MCF 10A (cell line): ENCODE results near the gene LHX3. TPM values are rescaled to one million over a fixed set of nuclear protein-coding genes. Genes with fewer than 3 reads are reported as not detected.

Source experiments
- BruUV-seq: library from RNA; stranded (reverse); fragments of 400-500 nt; replicated peaks from 2 replicates; lab custom pipeline; 2021; lab: Mats Ljungman, UMichigan
- CTCF ChIA-PET: fragments of 300-600 bp; sonication (Branson Sonifier 250); formaldehyde crosslinking; extraction: SDS; loops from one replicate; lab custom pipeline; 2021; ENCODE audit warnings: antibody characterized with exemption, inconsistent platforms; lab: Yijun Ruan, JAX
- POLR2A ChIA-PET: fragments of 300-600, 350-650 bp; sonication (Branson Sonifier 250); formaldehyde crosslinking; extraction: SDS; loops from one replicate; lab custom pipeline; 2020; ENCODE audit warnings: antibody characterized with exemption, inconsistent platforms; lab: Yijun Ruan, JAX
- DNase-seq: peaks from one replicate; pipeline ENCODE4 v3.0.0-alpha.2; 2018; ENCODE audit not compliant: unreplicated experiment
- H3K27ac Mint-ChIP-seq: one replicate; pipeline ENCODE4 v1.8.0; 2022; ENCODE audit warnings: mild to moderate bottlenecking, low read depth, mixed read lengths; ENCODE audit not compliant: unreplicated experiment
- H3K27me3 Mint-ChIP-seq: one replicate; pipeline ENCODE4 v1.8.0; 2022; ENCODE audit warnings: mixed read lengths; ENCODE audit not compliant: insufficient read depth, unreplicated experiment
- H3K36me3 Mint-ChIP-seq: one replicate; pipeline ENCODE4 v1.8.0; 2022; ENCODE audit warnings: mild to moderate bottlenecking, moderate library complexity, mixed read lengths; ENCODE audit not compliant: insufficient read depth, unreplicated experiment
- H3K4me1 Mint-ChIP-seq: one replicate; pipeline ENCODE4 v1.8.0; 2022; ENCODE audit warnings: mixed read lengths; ENCODE audit not compliant: insufficient read depth, unreplicated experiment
- H3K4me3 Mint-ChIP-seq: one replicate; pipeline ENCODE4 v1.8.0; 2022; ENCODE audit warnings: mild to moderate bottlenecking, moderate library complexity, mixed read lengths; ENCODE audit not compliant: unreplicated experiment
- H3K9me3 Mint-ChIP-seq: one replicate; pipeline ENCODE4 v1.8.0; 2022; ENCODE audit warnings: mixed read lengths; ENCODE audit not compliant: unreplicated experiment
- intact Hi-C: fragments of 100-400 bp; cut with micrococcal nuclease; formaldehyde crosslinking; loops from 2 replicates; pipeline ENCODE4 v1.14.1; 2022
- total RNA-seq: library from RNA; stranded (reverse); gene quantifications from 2 replicates; pipeline ENCODE4 v1.2.3, GENCODE V29; 2022
- TF ChIP-seq, protein P1 (sequence below): fragments of 200-600 bp; IDR thresholded peaks from one replicate; pipeline ENCODE4 v1.8.0; 2022; ENCODE audit warnings: antibody characterized with exemption, mild to moderate bottlenecking; ENCODE audit not compliant: unreplicated experiment

LHX3 gene
- total RNA-seq, 1 experiment from 2014 or later, result 0.26 TPM

DNA sequence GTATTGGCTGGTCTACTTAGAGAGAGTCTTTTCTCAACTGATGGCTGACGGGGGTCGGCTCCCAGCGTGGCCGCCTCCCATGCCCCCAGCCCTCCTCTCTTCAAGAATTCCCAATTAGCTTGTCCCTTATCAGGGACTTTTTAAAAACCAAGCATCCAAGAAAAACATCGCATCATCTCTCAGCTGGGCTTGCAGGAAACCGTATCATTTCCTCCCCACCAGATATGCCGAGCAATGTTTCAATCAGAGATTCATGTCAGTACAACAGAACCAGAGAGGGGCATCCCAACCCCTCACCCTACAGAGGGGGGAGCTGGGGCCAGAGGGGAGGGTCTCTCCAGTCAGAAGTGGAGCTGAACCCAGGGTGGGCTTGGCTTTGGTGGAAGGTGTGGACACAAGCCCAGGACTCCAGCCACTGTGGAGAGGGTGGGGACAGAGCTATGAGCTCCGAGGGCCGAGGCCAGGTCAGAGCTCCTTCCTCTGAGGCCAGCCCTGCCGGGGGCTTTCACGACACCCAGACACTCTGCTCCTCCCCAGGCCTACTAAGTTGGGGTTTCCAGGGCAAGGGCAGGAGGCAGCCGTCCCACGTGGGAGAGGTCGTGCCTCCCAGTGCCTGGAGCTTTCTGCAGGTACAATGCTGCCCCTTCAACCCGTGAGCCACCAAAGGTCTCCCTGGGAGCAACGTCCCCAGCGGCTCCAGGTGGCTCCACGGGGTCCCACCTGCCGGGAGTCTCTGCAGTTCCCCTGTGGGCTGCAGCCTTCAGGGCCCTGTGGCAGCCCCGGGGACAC is 47.3 kb downstream of the LHX3 start:
- no peak overlapping the region for H3K4me3 Mint-ChIP-seq
- TF ChIP-seq, protein P1, sequence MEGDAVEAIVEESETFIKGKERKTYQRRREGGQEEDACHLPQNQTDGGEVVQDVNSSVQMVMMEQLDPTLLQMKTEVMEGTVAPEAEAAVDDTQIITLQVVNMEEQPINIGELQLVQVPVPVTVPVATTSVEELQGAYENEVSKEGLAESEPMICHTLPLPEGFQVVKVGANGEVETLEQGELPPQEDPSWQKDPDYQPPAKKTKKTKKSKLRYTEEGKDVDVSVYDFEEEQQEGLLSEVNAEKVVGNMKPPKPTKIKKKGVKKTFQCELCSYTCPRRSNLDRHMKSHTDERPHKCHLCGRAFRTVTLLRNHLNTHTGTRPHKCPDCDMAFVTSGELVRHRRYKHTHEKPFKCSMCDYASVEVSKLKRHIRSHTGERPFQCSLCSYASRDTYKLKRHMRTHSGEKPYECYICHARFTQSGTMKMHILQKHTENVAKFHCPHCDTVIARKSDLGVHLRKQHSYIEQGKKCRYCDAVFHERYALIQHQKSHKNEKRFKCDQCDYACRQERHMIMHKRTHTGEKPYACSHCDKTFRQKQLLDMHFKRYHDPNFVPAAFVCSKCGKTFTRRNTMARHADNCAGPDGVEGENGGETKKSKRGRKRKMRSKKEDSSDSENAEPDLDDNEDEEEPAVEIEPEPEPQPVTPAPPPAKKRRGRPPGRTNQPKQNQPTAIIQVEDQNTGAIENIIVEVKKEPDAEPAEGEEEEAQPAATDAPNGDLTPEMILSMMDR, result no peak
- no TSS peak for BruUV-seq
- no peak overlapping the region for H3K27ac Mint-ChIP-seq
- H3K36me3 Mint-ChIP-seq, result no peaks in the 10 kb centered on the region
- POLR2A ChIA-PET, result no interaction called here
- intact Hi-C loops, result no loop called here
- H3K4me1 Mint-ChIP-seq, result no peaks in the 10 kb centered on the region
- CTCF ChIA-PET, result interaction anchor here (0.6 kb wide), 1 partner anchor 125 kb away, joined by 3 read pairs; no protein-coding TSS in a partner anchor
- DNase-seq, result no peak
- H3K27me3 Mint-ChIP-seq, result peaks cover 16% of the 10 kb centered on the region
- H3K9me3 Mint-ChIP-seq, result no peaks in the 10 kb centered on the region

DNA sequence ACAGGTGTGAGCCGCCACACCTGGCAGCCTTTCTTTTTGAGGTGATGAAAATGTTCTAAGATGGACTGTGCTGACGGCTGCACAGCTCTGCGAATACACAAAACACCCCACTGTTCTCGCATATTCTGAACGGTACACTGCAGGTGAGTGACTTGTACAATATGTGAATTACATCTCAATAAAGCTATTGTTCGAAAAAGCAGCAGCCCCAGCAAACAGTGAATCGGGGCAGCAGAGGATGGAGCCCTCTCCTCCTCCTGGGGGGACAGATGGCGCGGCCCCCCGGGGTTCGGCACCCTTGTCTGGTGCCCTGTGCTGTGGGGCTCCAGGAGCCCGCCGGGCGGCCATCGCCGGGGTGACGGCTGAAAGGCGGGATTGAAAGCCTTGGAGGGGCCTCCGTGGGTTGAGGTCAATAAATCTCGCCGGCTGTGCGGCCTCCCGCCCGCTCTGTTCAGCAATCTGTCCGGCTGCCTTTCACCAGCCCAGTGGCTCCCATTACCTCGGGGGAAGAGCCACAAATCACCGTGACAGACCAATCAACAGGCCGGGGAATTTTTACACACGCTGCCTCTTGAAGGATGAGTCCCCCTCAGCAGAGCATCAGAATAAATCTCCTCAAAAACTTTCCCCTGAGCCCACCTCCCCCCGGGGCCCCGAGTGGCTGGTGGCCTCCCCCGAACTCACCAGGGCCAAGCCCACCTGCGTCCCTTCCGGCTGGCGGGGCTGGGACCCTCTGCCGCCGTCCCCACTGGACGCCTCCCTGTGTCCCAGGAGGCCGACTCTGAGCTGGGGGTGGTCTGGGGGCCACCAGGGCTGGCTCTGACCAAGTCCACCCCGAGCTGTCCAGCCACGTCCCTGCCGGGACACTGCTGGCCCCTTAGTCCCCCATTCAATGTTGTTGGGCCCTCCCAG is 48.5 kb downstream of the LHX3 start:
- Mint-ChIP-seq H3K36me3 (no peaks in the 10 kb centered on the region), H3K9me3 (no peaks in the 10 kb centered on the region), H3K27ac (no peak overlapping the region), H3K27me3 (peaks cover 16% of the 10 kb centered on the region), H3K4me1 (no peaks in the 10 kb centered on the region), H3K4me3 (no peak overlapping the region)
- TF ChIP-seq, protein P1, result no peak
- POLR2A ChIA-PET, result no interaction called here
- intact Hi-C loops, result no loop called here
- CTCF ChIA-PET, result interaction anchor here (0.6 kb wide), 1 partner anchor 127 kb away, joined by 3 read pairs; no protein-coding TSS in a partner anchor
- DNase-seq, result no peak
- no TSS peak for BruUV-seq

DNA sequence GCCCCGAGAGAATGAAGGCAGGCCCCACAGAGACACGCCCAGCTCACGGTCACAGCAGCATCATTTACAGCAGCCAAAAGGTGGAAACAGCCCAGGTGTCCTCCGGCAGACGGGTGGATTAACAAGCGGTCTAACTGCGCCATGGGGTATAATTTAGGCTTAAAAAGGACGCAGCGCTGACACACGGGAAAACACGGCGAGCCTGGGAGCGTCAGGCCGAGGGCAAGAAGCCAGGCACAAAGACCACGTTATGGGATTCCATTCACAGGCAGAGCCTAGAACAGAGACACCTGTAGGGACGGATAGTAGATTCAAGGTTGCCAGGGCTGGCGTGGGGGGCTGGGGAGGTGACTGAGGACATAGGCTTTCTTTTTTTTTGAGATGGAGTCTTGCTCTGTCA is 49.4 kb downstream of the LHX3 start:
- H3K36me3 Mint-ChIP-seq, result no peaks in the 10 kb centered on the region
- no peaks in the 10 kb centered on the region for H3K9me3 Mint-ChIP-seq
- H3K27me3 Mint-ChIP-seq, result peaks cover 16% of the 10 kb centered on the region
- no peak overlapping the region for H3K27ac Mint-ChIP-seq
- POLR2A ChIA-PET, result no interaction called here
- CTCF ChIA-PET, result interaction anchor here (0.5 kb wide), 1 partner anchor 164 kb away, joined by 5 read pairs; no protein-coding TSS in a partner anchor
- TF ChIP-seq, protein P1, result no peak
- intact Hi-C loops, result no loop called here
- H3K4me1 Mint-ChIP-seq, result no peaks in the 10 kb centered on the region
- no TSS peak for BruUV-seq
- H3K4me3 Mint-ChIP-seq, result no peak overlapping the region
- DNase-seq, result no peak

DNA sequence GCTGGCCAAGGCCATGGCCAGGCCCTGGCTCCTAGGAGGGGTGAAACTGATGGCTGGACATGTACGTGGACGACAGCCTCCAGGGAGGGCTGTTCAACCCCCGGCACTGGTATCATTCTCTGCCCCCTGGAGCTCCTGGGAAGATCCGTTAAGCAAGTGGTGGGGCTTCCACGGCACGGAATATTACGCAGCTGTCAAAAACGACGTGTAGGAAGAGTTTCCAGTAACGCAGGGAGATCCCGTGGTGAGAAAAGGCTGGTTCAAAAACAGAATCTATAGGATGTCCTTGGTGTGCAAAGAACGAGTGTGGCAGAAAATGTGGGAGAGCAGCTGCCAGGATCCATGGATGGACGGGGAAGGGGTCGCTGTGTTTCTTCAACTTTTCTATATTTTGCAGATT is 50.0 kb downstream of the LHX3 start:
- intact Hi-C loops, result no loop called here
- CTCF ChIA-PET, result interaction anchor here (0.5 kb wide), 1 partner anchor 164 kb away, joined by 5 read pairs; no protein-coding TSS in a partner anchor
- no peak for DNase-seq
- BruUV-seq, result no TSS peak
- Mint-ChIP-seq H3K4me3 (no peak overlapping the region), H3K4me1 (no peaks in the 10 kb centered on the region), H3K27me3 (peaks cover 16% of the 10 kb centered on the region), H3K36me3 (no peaks in the 10 kb centered on the region), H3K27ac (no peak overlapping the region), H3K9me3 (no peaks in the 10 kb centered on the region)
- TF ChIP-seq, protein P1, result no peak
- POLR2A ChIA-PET, result no interaction called here
